Testis (tissue), 2 donors: ENCODE results near the gene AVL9.

Experiments used
- CTCF ChIP-seq, 3 experiments: fragments of 450-650 bp in 2 of 3; fragments of 200-600 bp in 1 of 3; sonication (generic) in 1 of 3; IDR thresholded peaks; one replicate each; pipeline ENCODE4 v1.5.1; 2016 to 2019; ENCODE audit warnings: antibody characterized with exemption in 3 of 3, mild to moderate bottlenecking in 2 of 3, moderate library complexity in 1 of 3
- POLR2A ChIP-seq: fragments of 450-650 bp; IDR thresholded peaks from one replicate; pipeline ENCODE4 v1.6.1; 2017; ENCODE audit warnings: antibody characterized with exemption, mild to moderate bottlenecking, moderate library complexity

- TF ChIP-seq POLR2A: no peak
- TF ChIP-seq CTCF (IDR thresholded peaks at IDR 0.05): no peak
Measured at GRCh38 chr7:32618987-32619386, 123.7 kb downstream of the AVL9 start.
